ENCODE data around the gene NEK1.

NEK1 gene

DNA sequence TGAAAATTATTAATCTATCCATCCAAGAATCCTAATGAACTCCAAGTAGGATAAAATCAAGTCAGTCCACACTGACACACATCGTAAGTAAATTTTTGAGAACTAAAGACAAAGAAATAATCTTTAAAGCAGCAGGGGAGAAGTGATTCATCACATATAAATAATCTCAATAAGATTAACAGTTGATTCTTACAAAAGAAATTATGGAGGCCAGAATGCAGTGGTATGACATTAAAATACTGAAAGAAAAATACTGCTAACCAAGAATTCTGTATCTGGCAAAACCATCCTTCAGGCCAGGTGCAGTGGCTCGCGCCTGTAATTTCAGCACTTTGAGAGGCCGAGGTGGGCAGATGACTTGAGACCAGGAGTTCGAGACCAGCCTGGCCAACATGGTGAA, 245.6 kb downstream of the NEK1 start:
- no peak for DNase-seq (ENCODE audit: low spot score)

DNA sequence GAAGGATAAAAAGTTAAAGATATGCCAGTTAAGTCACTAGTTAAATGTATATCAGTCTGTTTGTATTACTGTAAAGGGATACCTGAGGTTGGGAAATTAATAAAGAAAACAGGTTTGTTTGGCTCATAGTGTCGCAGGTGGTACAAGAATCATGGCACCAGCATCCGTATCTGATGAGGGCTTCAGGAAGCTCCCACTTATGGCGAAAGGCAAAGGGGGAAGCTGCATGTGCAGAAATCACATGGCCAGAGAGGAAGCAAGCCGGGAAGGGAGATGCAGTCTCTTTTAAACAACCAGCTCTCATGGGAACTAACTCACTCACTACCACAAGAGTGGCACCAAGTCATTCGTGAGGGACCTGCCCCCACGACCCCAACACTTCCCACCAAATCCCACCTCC, 249.8 kb downstream of the NEK1 start:
- no peak for DNase-seq (ENCODE audit: low spot score)

DNA sequence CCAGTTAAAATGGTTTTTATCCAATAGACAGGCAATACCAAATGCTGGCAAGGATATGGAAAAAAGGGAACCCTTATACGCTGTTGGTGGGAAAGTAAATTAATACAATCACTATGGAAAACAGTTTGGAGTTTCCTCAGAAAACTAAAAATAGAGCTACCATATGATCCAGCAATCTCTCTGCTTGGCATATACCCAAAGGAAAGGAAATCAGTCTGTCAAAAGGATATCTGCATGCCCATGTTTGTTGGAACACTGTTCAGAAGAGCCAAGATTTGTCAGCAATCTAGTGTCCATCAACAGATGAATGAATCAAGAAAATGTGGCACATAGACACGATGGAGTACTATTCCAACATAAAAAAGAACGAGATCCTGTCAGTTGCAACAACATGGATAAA, 250.6 kb downstream of the NEK1 start:
- DNase-seq (ENCODE audit: low spot score), result no peak

DNA sequence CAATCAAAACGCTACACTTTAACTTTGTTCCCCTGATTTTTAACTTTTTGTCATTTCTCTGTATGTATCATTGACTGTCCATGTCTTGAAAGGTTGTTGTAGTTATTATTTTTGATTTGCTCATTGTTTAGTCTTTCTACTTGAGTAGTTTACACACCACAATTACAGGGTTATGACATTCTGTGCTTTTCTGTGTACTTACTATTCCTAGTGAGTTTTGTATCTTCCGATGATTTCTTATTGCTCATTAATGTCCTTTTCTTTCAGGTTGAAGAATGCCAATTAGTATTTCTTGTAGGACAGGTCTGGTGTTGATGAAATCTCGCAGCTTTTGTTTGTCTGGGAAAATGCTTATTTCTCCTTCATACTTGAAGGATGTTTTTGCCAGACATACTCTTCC, 252.4 kb downstream of the NEK1 start:
- DNase-seq (ENCODE audit: low spot score), result no peak

DNA sequence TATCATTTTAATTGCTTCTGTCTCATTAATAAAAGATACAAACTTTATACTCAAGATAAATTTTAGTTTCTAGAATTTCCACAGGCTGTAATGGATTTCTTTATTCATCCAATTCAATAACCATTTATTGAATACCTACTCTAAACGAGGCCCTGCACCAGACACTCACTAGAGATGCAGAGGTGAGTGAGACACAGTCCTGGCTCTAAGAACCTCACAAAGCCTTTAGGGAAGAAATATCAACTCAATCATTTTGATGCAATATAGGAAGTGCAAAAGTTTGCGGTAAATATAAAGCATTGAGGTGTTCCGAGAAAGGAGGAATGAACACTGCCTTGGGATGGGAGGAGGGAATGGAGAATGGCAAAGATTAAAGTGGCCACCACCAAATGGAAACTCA, 260.0 kb downstream of the NEK1 start:
- DNase-seq (ENCODE audit: low spot score), result no peak

DNA sequence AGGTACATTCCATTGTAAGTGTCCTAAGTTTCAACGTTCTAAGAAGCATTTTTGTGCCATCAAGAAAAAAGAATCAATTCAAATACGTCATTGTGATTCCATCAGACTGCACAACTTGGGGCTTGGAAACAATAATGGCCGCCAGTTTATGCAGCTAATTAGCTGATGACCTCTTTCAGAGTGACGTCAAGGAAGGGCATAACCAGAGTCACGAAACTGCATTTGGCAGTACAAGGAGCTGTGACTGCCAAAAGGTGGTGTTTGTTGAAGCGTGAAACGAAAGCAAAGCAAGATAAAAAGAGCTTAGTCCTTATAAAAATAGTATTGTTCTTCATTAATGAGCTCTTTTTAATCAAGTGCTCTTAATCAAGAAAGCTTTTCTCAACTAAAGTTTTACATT, 260.5 kb downstream of the NEK1 start:
- no peak for DNase-seq (ENCODE audit: low spot score)

DNA sequence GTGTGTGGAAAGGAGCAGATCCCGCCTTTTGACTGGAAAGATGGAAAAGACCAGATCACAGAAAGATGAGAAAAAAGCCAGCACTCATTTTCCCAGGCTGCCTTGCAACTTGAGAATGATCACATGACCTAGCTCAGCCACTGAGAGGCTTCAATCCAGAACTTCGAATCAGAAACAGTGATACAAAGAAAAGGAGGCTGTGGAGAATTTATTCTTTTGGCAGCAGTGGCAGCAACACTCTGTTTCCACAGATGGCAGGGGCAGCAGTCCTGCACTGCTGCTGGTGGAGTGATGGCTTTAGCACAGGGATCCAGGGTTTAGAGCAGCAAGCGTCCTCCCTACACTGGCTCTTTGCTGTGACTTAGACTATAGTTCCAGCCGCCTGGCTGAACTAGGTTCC, 263.8 kb downstream of the NEK1 start:
- no peak for DNase-seq (ENCODE audit: low spot score)

DNA sequence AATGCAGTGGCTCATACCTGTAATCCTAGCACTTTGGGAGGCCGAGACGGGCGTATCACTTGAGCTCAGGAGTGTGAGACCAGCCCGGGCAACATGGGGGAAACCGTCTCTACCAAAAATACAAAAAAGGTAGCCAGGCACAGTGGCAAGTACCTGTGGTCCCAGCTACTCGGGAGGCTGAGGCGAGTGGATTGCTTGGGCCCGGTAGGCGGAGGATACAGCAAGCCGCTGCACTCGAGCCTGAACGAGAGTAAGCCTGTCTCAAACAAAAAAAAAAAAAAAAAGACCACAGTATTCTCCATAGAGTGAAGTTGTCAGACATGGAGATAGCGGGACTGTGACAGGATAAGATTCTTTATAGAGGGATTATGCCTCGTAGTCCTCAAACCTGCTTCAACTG, 265.5 kb downstream of the NEK1 start:
- DNase-seq (ENCODE audit: low spot score), result no peak

DNA sequence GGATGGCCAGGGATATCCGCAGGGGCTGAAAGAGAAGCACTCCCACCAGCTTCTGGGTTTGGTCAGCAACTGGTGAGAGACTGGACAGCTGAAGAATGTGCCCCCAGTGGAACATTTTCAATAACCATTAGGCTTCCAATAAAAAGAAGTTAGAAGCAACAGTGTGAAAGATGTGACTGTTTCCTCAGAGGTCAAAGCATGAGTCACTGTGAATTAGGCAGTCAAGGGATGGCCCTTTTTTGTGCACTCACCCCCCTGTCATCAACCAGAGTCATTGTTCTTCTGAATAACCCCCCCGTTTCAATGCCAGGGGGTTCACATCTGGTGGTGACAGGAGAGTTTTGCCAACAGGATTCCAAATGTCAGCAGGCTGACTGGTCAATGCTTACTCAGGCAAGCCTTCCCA, 267.1 kb downstream of the NEK1 start:
- DNase-seq (ENCODE audit: low spot score), result no peak
